Upper lobe of left lung (tissue), 6 donors: ENCODE results near the gene LPCAT1. TPM values are rescaled to one million over a fixed set of nuclear protein-coding genes. Genes with fewer than 3 reads are reported as not detected.

Source experiments
- ATAC-seq, 2 donors: fragments of 200-7000 bp; cut with Tn5 transposase; one replicate each; pipeline ENCODE4 v1.9.1; 2022; ENCODE audit warnings: mild to moderate bottlenecking in 2 of 2, moderate library complexity in 2 of 2; ENCODE audit not compliant: low FRiP score in 2 of 2
- DNase-seq, 2 donors: peaks; one replicate each; pipeline ENCODE4 v3.0.0-alpha.2; 2019 to 2020
- H3K27ac ChIP-seq, 4 donors: fragments of 200-600 bp; sonication (generic); one replicate each; pipeline ENCODE4 v1.5.1; 2016 to 2019
- H3K27me3 ChIP-seq, 4 donors: fragments of 200-600 bp; sonication (generic); one replicate each; pipeline ENCODE4 v1.5.1; 2017 to 2019
- H3K36me3 ChIP-seq, 4 donors: fragments of 200-600 bp; sonication (generic); one replicate each; pipeline ENCODE4 v1.5.1; 2016 to 2019
- H3K4me1 ChIP-seq, 4 donors: fragments of 200-600 bp; sonication (generic); one replicate each; pipeline ENCODE4 v1.5.1; 2018 to 2019
- H3K4me3 ChIP-seq, 4 donors: fragments of 200-600 bp; sonication (generic); one replicate each; pipeline ENCODE4 v1.5.1; 2017 to 2019; ENCODE audit warnings: mild to moderate bottlenecking in 2 of 4, moderate library complexity in 1 of 4
- H3K9me3 ChIP-seq, 4 donors: fragments of 200-600 bp; sonication (generic); one replicate each; pipeline ENCODE4 v1.5.1; 2018 to 2019
- CTCF ChIP-seq, 6 experiments: fragments of 450-650 bp in 4 of 6; fragments of 200-600 bp in 2 of 6; sonication (generic) in 2 of 6; IDR thresholded peaks; one replicate each; pipeline ENCODE4 v1.5.1; 2016 to 2019; ENCODE audit warnings: antibody characterized with exemption in 6 of 6
- EP300 ChIP-seq, 4 donors: sonication (generic); formaldehyde crosslinking; IDR thresholded peaks; one replicate each; pipeline ENCODE4 v1.5.1; 2017; ENCODE audit warnings: antibody characterized with exemption in 4 of 4, control low read depth in 2 of 4
- POLR2A ChIP-seq, 4 donors: fragments of 450-650 bp; IDR thresholded peaks; one replicate each; pipeline ENCODE4 v1.5.1; 2016 to 2017; ENCODE audit warnings: antibody characterized with exemption in 4 of 4, mild to moderate bottlenecking in 2 of 4
- POLR2AphosphoS5 ChIP-seq, 2 donors: sonication (generic); formaldehyde crosslinking; IDR thresholded peaks; one replicate each; pipeline ENCODE4 v1.5.1; 2017; ENCODE audit warnings: antibody characterized with exemption in 2 of 2
- WGBS, 2 donors: methylation state at CpG; one replicate each; pipeline ENCODE4 v1.1.5; 2017 to 2018; 5-methylcytosine and 5-hydroxymethylcytosine counted together
- total RNA-seq, 6 donors: library from RNA; depleted of rRNA in 4 of 6; stranded (reverse); fragments of >200 nt in 4 of 6; gene quantifications; one replicate each; pipeline versions ENCODE4 v1.1.0 to v1.2.1, GENCODE V29; 2016 to 2021
- donor health status: DM: no; HTN: no; CAD: no; lungs with moderate emphysema.
- donor health status: DM: no; HTN: yes; CAD: no; lungs with severe emphysema.

Gene LPCAT1
- total RNA-seq, 6 donors from 2014 or later: 403 to 922 (median 538) TPM

- Histone ChIP-seq H3K4me1 (peaks cover 0 to 13% (median 4%) of the 10 kb centered on the region in 4 donors), H3K4me3 (peak overlapping the region in 3 of 4 donors; percentile 16 to 43 (median 29)), H3K27me3 (no peaks in the 10 kb centered on the region), H3K36me3 (no peaks in the 10 kb centered on the region), H3K27ac (peak overlapping the region; percentile 11 to 72 (median 53)), H3K9me3 (no peaks in the 10 kb centered on the region)
- 67 to 84% methylated on average over 8 of the region's 8 CpGs for WGBS, 2 donors
- TF ChIP-seq CTCF (IDR thresholded peaks at IDR 0.05) (no peak), EP300 (IDR thresholded peaks at IDR 0.05) (no peak), POLR2AphosphoS5 (IDR thresholded peaks at IDR 0.05) (peak in 1 of 2 donors; percentile 21), POLR2A (IDR thresholded peaks at IDR 0.05) (peak in 1 of 4 donors; percentile 42)
- peak; percentile 61 to 63 for ATAC-seq
- peak in 1 of 2 donors; percentile 62 for DNase-seq
Measured at GRCh38 chr5:1536322-1536845, 12.6 kb upstream of the LPCAT1 start.

GRCh38 chr5:1535646-1536045 is 11.9 kb upstream of the LPCAT1 start:
- DNase-seq: no peak
- ATAC-seq: no peak
- no peaks in the 10 kb centered on the region for H3K27me3 ChIP-seq
- no peaks in the 10 kb centered on the region for H3K36me3 ChIP-seq
- peak overlapping the region in 1 of 4 donors; percentile 11 for H3K27ac ChIP-seq
- no peak overlapping the region for H3K4me3 ChIP-seq
- H3K9me3 ChIP-seq: no peaks in the 10 kb centered on the region
- WGBS, 2 donors: 91 to 93% methylated on average over 3 of the region's 3 CpGs
- TF ChIP-seq POLR2AphosphoS5 (IDR thresholded peaks at IDR 0.05) (no peak), CTCF (IDR thresholded peaks at IDR 0.05) (no peak), POLR2A (IDR thresholded peaks at IDR 0.05) (no peak), EP300 (IDR thresholded peaks at IDR 0.05) (no peak)
- peaks cover 0 to 13% (median 4%) of the 10 kb centered on the region in 4 donors for H3K4me1 ChIP-seq

DNA sequence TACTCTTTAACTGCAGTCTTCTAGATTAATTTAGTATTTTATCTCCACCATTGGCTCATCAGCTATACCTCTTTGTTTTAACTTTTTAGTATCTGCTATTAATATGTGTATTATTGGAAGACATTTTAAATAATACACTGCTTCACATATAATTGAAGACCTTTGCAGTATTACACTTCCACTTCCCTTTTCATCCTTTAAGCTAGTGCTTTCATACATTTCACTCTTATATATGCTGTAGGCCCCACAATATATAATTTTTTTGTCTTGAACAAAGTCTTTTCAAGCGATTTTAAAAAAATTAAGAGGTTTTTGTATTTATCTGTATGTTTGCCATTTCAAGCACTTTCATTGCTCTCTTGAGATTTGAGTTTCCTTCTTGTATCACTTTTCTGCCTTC is 8.6 kb upstream of the LPCAT1 start:
- no peak overlapping the region for H3K27ac ChIP-seq
- no peaks in the 10 kb centered on the region for H3K27me3 ChIP-seq
- 54 to 66% methylated on average over 1 of the region's 1 CpG for WGBS, 2 donors
- no peaks in the 10 kb centered on the region for H3K36me3 ChIP-seq
- peaks cover 0 to 13% (median 4%) of the 10 kb centered on the region in 4 donors for H3K4me1 ChIP-seq
- no peak for ATAC-seq
- no peak for DNase-seq
- TF ChIP-seq EP300 (IDR thresholded peaks at IDR 0.05) (no peak), POLR2A (IDR thresholded peaks at IDR 0.05) (no peak), CTCF (IDR thresholded peaks at IDR 0.05) (no peak), POLR2AphosphoS5 (IDR thresholded peaks at IDR 0.05) (no peak)
- no peaks in the 10 kb centered on the region for H3K9me3 ChIP-seq
- H3K4me3 ChIP-seq: no peak overlapping the region

DNA sequence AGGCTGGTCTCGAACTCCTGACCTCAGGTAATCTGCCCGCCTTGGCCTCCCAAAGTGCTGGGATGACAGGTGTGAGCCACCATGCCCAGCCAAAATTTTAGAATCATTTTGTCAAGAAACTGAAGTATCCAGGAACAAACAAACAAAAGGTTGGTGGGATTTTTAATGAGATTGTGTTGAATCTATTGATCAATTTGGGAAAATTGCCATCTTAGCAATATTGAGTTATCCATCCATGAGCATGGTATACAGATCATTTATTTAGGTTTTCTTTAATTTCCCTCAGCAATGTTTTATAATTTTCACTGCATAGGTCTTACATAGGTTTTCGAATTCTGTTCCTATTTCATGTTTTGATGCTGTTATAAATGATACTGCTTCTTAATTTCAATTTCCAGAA is 5.7 kb upstream of the LPCAT1 start:
- DNase-seq: no peak
- Histone ChIP-seq H3K27me3 (no peaks in the 10 kb centered on the region), H3K27ac (no peak overlapping the region), H3K4me3 (no peak overlapping the region), H3K36me3 (no peaks in the 10 kb centered on the region), H3K4me1 (peaks cover under 1 to 3% (median under 1%) of the 10 kb centered on the region in 4 donors), H3K9me3 (no peaks in the 10 kb centered on the region)
- TF ChIP-seq POLR2A (IDR thresholded peaks at IDR 0.05) (no peak), EP300 (IDR thresholded peaks at IDR 0.05) (no peak), CTCF (IDR thresholded peaks at IDR 0.05) (no peak), POLR2AphosphoS5 (IDR thresholded peaks at IDR 0.05) (no peak)
- ATAC-seq: no peak
- 89 to 91% methylated on average over 3 of the region's 3 CpGs for WGBS, 2 donors
